ENCODE measurements around the gene TEX54. TPM values are rescaled to one million over a fixed set of nuclear protein-coding genes. Genes with fewer than 3 reads are reported as not detected.

Gene TEX54
- polyA plus RNA-seq, 2 of the 4 experiments (the other 2 are of a cell fraction) = not detected

- POLR2A ChIA-PET = interaction anchor here (0.7 to 1.1 kb wide), 4 partner anchors 9 to 40 kb away, joined by 3 to 4 read pairs (median 4); partner anchors contain the start of genes NXF1 and ZBTB3
- H3K4me3 ChIP-seq = no peak overlapping the region
- CTCF ChIA-PET = interaction anchor here (0.9 to 4.7 kb wide), 5 partner anchors 8 to 251 kb away, joined by 3 to 49 read pairs (median 3); partner anchors contain the start of gene TMEM179B
- FAIRE-seq (no peak), DNase-seq (ENCODE audit: low read depth in 1 of 2, low spot score in 1 of 2) (no peak), ATAC-seq (no peak)
- TF ChIP-seq FOSL2 (IDR thresholded peaks at IDR 0.05) (no peak), FOSL2 (CRISPR knock-in tag; IDR thresholded peaks at IDR 0.05) (no peak), HOXB13 (CRISPR knock-in tag; IDR thresholded peaks at IDR 0.05; ENCODE audit: low read depth) (no peak), RAD21 (conservative IDR thresholded peaks at IDR 0.05 in 1 of 2, IDR thresholded peaks at IDR 0.05 in 1 of 2) (no peak), EHMT2 (IDR thresholded peaks at IDR 0.05; ENCODE audit: low read depth) (no peak), CHD2 (IDR thresholded peaks at IDR 0.05; ENCODE audit: low read length, partially characterized antibody) (no peak), MAFK (IDR thresholded peaks at IDR 0.05; ENCODE audit: partially characterized antibody) (no peak), USF2 (IDR thresholded peaks at IDR 0.05) (no peak), RNF2 (IDR thresholded peaks at IDR 0.05; ENCODE audit: borderline replicate concordance, low read depth) (no peak), CEBPB (IDR thresholded peaks at IDR 0.05) (no peak), JUNB (IDR thresholded peaks at IDR 0.05) (no peak), HDAC2 (IDR thresholded peaks at IDR 0.05) (no peak), CHD4 (IDR thresholded peaks at IDR 0.05; ENCODE audit: borderline replicate concordance) (no peak), PHF8 (IDR thresholded peaks at IDR 0.05; ENCODE audit: borderline replicate concordance, low read depth) (no peak), CBX8 (IDR thresholded peaks at IDR 0.05) (no peak), KDM5A (IDR thresholded peaks at IDR 0.05) (no peak)
- TF ChIP-seq, protein P1, sequence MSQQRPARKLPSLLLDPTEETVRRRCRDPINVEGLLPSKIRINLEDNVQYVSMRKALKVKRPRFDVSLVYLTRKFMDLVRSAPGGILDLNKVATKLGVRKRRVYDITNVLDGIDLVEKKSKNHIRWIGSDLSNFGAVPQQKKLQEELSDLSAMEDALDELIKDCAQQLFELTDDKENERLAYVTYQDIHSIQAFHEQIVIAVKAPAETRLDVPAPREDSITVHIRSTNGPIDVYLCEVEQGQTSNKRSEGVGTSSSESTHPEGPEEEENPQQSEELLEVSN (IDR thresholded peaks at IDR 0.05; ENCODE audit: borderline replicate concordance, low read depth) = no peak
- no peaks in the 10 kb centered on the region for H3K9me3 ChIP-seq
- peaks cover 20% of the 10 kb centered on the region for H3K4me1 ChIP-seq
- no peak overlapping the region for H3K27ac ChIP-seq
- 78% methylated on average over 8 of the region's 8 CpGs for WGBS (ENCODE audit: missing lambda C conversion rate)
- H3K4me2 ChIP-seq = no peak overlapping the region
Observed at GRCh38 chr11:62794201-62794775, 38.4 kb downstream of the TEX54 start.

DNA sequence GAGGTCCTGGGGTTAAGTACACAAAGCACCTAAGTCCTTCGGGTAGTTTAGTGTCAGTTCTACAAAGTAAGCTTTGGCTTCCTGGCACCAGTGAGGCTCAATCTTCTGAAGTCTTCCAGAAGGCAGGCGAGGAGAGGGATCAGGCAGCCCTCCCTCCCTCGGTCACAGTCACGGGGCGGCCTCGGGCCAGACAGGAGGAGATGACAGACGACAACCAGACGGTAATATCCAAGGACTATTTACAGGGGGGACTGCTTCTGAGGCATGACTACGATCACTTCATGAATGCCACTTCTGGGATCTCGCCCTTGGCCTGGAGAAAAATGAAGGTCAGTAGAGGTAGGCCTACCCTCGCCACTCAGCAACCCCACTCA, 40.5 kb downstream of the TEX54 start:
- peak overlapping the region; percentile 87 for H3K4me2 ChIP-seq
- 33% methylated on average over 11 of the region's 11 CpGs for WGBS (ENCODE audit: missing lambda C conversion rate)
- no peak for FAIRE-seq
- ATAC-seq = peak; percentile 1 to 3; a peak in 4 of 6 replicates
- DNase-seq (ENCODE audit: low read depth in 1 of 2, low spot score in 1 of 2) = no peak
- peak overlapping the region; percentile 83 for H3K4me3 ChIP-seq
- TF ChIP-seq CHD2 (IDR thresholded peaks at IDR 0.05; ENCODE audit: low read length, partially characterized antibody) = no peak
- TF ChIP-seq HEYL (CRISPR knock-in tag; IDR thresholded peaks at IDR 0.05) = no peak
- no peak for TF ChIP-seq MYC (IDR thresholded peaks at IDR 0.05; ENCODE audit: borderline replicate concordance, low read length)
- TF ChIP-seq REST (IDR thresholded peaks at IDR 0.05) = no peak
- no peak for TF ChIP-seq POLR2A (IDR thresholded peaks at IDR 0.05; ENCODE audit: low read length)
- TF ChIP-seq HOXB5 (CRISPR knock-in tag; IDR thresholded peaks at IDR 0.05) = no peak
- no peak for TF ChIP-seq RFX5 (IDR thresholded peaks at IDR 0.05)
- no peak for TF ChIP-seq NPAS2 (CRISPR knock-in tag; IDR thresholded peaks at IDR 0.05; ENCODE audit: borderline replicate concordance)
- no peak for TF ChIP-seq EHMT2 (IDR thresholded peaks at IDR 0.05; ENCODE audit: low read depth)
- TF ChIP-seq NFE2L2 (conservative IDR thresholded peaks at IDR 0.05; ENCODE audit: low read length) = no peak
- TF ChIP-seq ZNF302 (CRISPR knock-in tag; IDR thresholded peaks at IDR 0.05) = no peak
- TF ChIP-seq POLR2AphosphoS2 (conservative IDR thresholded peaks at IDR 0.05; ENCODE audit: low read length) = no peak
- no peak for TF ChIP-seq HDAC2 (IDR thresholded peaks at IDR 0.05)
- TF ChIP-seq ZFP36 (IDR thresholded peaks at IDR 0.05; ENCODE audit: borderline replicate concordance, partially characterized antibody) = no peak
- no peak for TF ChIP-seq MAFK (IDR thresholded peaks at IDR 0.05; ENCODE audit: partially characterized antibody)
- TF ChIP-seq KDM1A (IDR thresholded peaks at IDR 0.05; ENCODE audit: low read depth) = no peak
- TF ChIP-seq HOXA7 (CRISPR knock-in tag; IDR thresholded peaks at IDR 0.05) = no peak
- H3K9me3 ChIP-seq = no peaks in the 10 kb centered on the region
- ChIA-PET POLR2A (interaction anchor here (0.9 to 3.7 kb wide), 2 partner anchors 16 to 49 kb away, joined by 6 to 20 read pairs; no protein-coding TSS in a partner anchor), CTCF (interaction anchor here (1.1 to 7.6 kb wide), 2 partner anchors 9 to 62 kb away, joined by 3 to 69 read pairs; no protein-coding TSS in a partner anchor)
- H3K4me1 ChIP-seq = peaks cover 31% of the 10 kb centered on the region
- H3K27ac ChIP-seq = peak overlapping the region; percentile 89; a peak in 5 of 6 replicates
